SU-DHL-6 (cell line): ENCODE measurements around the gene MUC13.

Experiments
- H2AFZ ChIP-seq: fragments of 200-600 bp; sonication (generic); 2 replicates; pipeline ENCODE4 v1.6.1; 2014; ENCODE audit warnings: low read depth, mild to moderate bottlenecking, moderate library complexity, mixed read lengths, antibody characterized with exemption, low read length; ENCODE audit not compliant: severe bottlenecking
- H3F3A ChIP-seq: fragments of 200-600 bp; shearing (Covaris generic); 2 replicates; pipeline ENCODE4 v1.6.0; 2016; ENCODE audit warnings: antibody characterized with exemption, mild to moderate bottlenecking; ENCODE audit not compliant: insufficient read depth
- H3K27ac ChIP-seq: fragments of 200-600 bp; sonication (generic); 2 replicates; pipeline ENCODE4 v1.5.1; 2016; ENCODE audit warnings: low read depth, mild to moderate bottlenecking, low read length, moderate library complexity, mixed read lengths
- H3K27me3 ChIP-seq: fragments of 200-600 bp; sonication (generic), shearing (Covaris generic); 2 replicates; pipeline ENCODE4 v1.6.0; 2014; ENCODE audit warnings: mild to moderate bottlenecking, low read length
- H3K36me3 ChIP-seq: fragments of 200-600 bp; sonication (generic); 2 replicates; pipeline ENCODE4 v1.6.1; 2014; ENCODE audit warnings: mild to moderate bottlenecking, low read length, mixed read lengths
- H3K4me2 ChIP-seq: fragments of 300-600, 200-600 bp; shearing (Covaris generic), sonication (generic); 2 replicates; pipeline ENCODE4 v1.6.0; 2014; ENCODE audit warnings: low read length, low read depth, mild to moderate bottlenecking; ENCODE audit not compliant: poor library complexity, severe bottlenecking
- H3K4me3 ChIP-seq: fragments of 200-600 bp; sonication (generic); 2 replicates; pipeline ENCODE4 v1.5.1; 2014; ENCODE audit warnings: antibody characterized with exemption, low read length, mild to moderate bottlenecking, mixed read lengths; ENCODE audit not compliant: insufficient read depth, poor library complexity, severe bottlenecking
- H3K79me2 ChIP-seq: fragments of 200-600 bp; sonication (generic); 2 replicates; pipeline ENCODE4 v1.6.1; 2014; ENCODE audit warnings: mild to moderate bottlenecking, low read length, moderate library complexity; ENCODE audit not compliant: insufficient read depth
- H3K9ac ChIP-seq: fragments of 200-600 bp; sonication (generic); 2 replicates; pipeline ENCODE4 v1.7.0; 2014; ENCODE audit warnings: mild to moderate bottlenecking, low read length
- H3K9me2 ChIP-seq: fragments of 200-600 bp; sonication (generic); replicated peaks from 2 replicates; pipeline ENCODE4 v1.6.1; 2014; ENCODE audit warnings: low read length; ENCODE audit not compliant: insufficient read depth
- H3K9me3 ChIP-seq: fragments of 200-600 bp; sonication (generic); 2 replicates; pipeline ENCODE4 v1.6.1; 2014; ENCODE audit warnings: low read length, mixed read lengths; ENCODE audit not compliant: insufficient read depth
- H4K20me1 ChIP-seq: fragments of 200-600 bp; sonication (generic); 2 replicates; pipeline ENCODE4 v1.6.1; 2014; ENCODE audit warnings: low read depth, mild to moderate bottlenecking, antibody characterized with exemption, low read length, moderate library complexity, mixed read lengths
- CTCF ChIP-seq: fragments of 200-600 bp; sonication (generic); IDR thresholded peaks from one replicate; pipeline ENCODE4 v1.5.1; 2017; ENCODE audit warnings: antibody characterized with exemption, mild to moderate bottlenecking, low read length, moderate library complexity; ENCODE audit not compliant: insufficient read depth, poor library complexity, severe bottlenecking
- EZH2phosphoT487 ChIP-seq: fragments of 200-600 bp; sonication (generic), shearing (Covaris generic); conservative IDR thresholded peaks from 2 replicates; pipeline ENCODE4 v1.6.1; 2018; ENCODE audit warnings: mild to moderate bottlenecking, antibody characterized with exemption, low read length, moderate library complexity, mixed read lengths

The MUC13 gene

GRCh38 chr3:124967964-124968363 is 33.4 kb upstream of the MUC13 start:
- Histone ChIP-seq H3K4me2 (no peak overlapping the region), H4K20me1 (no peaks in the 10 kb centered on the region), H3K4me3 (no peak overlapping the region), H3K9ac (no peak overlapping the region), H3F3A (no peaks in the 10 kb centered on the region), H3K9me2 (no peaks in the 10 kb centered on the region), H3K27me3 (no peaks in the 10 kb centered on the region), H2AFZ (no peak overlapping the region), H3K9me3 (no peaks in the 10 kb centered on the region), H3K27ac (no peak overlapping the region), H3K36me3 (no peaks in the 10 kb centered on the region), H3K79me2 (no peaks in the 10 kb centered on the region)
- no peak for TF ChIP-seq EZH2phosphoT487
- TF ChIP-seq CTCF = no peak

GRCh38 chr3:124966521-124967445 is 32.2 kb upstream of the MUC13 start:
- Histone ChIP-seq H3K9me3 (no peaks in the 10 kb centered on the region), H3K9ac (no peak overlapping the region), H3F3A (no peaks in the 10 kb centered on the region), H3K4me3 (no peak overlapping the region), H3K4me2 (no peak overlapping the region), H3K79me2 (no peaks in the 10 kb centered on the region), H4K20me1 (no peaks in the 10 kb centered on the region), H3K27ac (no peak overlapping the region), H3K27me3 (no peaks in the 10 kb centered on the region), H2AFZ (no peak overlapping the region), H3K36me3 (no peaks in the 10 kb centered on the region), H3K9me2 (no peaks in the 10 kb centered on the region)
- TF ChIP-seq EZH2phosphoT487 = no peak
- no peak for TF ChIP-seq CTCF

- Histone ChIP-seq H3F3A (no peaks in the 10 kb centered on the region), H3K27me3 (no peaks in the 10 kb centered on the region), H3K27ac (no peak overlapping the region), H3K9ac (no peak overlapping the region), H3K79me2 (no peaks in the 10 kb centered on the region), H3K9me2 (no peaks in the 10 kb centered on the region), H3K36me3 (no peaks in the 10 kb centered on the region), H3K9me3 (no peaks in the 10 kb centered on the region), H4K20me1 (no peaks in the 10 kb centered on the region), H3K4me3 (no peak overlapping the region), H3K4me2 (no peak overlapping the region), H2AFZ (no peak overlapping the region)
- TF ChIP-seq EZH2phosphoT487 (no peak), CTCF (no peak)
Observed at GRCh38 chr3:124965413-124965812, 30.9 kb upstream of the MUC13 start.
